GM12878 (cell line): ENCODE results near the gene RPL7A. TPM values are rescaled to one million over a fixed set of nuclear protein-coding genes. Genes with fewer than 3 reads are reported as not detected.

Source experiments
- ATAC-seq: fragments of 200-7000 bp; cut with Tn5 transposase; 3 replicates; pipeline ENCODE4 v1.9.1; 2020; ENCODE audit warnings: mild to moderate bottlenecking, moderate library complexity
- BruUV-seq: library from RNA; stranded (reverse); fragments of 400-500 nt; replicated peaks from 2 replicates; lab custom pipeline; 2021; lab: Mats Ljungman, UMichigan
- CTCF ChIA-PET: fragments of 300-600 bp; sonication (Branson Sonifier 250); formaldehyde crosslinking; extraction: SDS; loops from one replicate; lab custom pipeline; 2021; ENCODE audit warnings: inconsistent platforms; lab: Yijun Ruan, JAX
- POLR2A ChIA-PET: fragments of 350-600 bp; formaldehyde crosslinking; extraction: SDS; loops from one replicate; lab custom pipeline; 2021; ENCODE audit warnings: inconsistent platforms; lab: Charles Lee
- RAD21 ChIA-PET: fragments of 300-600 bp; sonication (Branson Sonifier 250); formaldehyde crosslinking; loops from one replicate; lab custom pipeline; 2023; ENCODE audit warnings: antibody characterized with exemption; ENCODE audit not compliant: unreplicated experiment; lab: Charles Lee
- SMC1A ChIA-PET: fragments of 300-600 bp; sonication (Branson Sonifier 250); formaldehyde crosslinking; loops from one replicate; lab custom pipeline; 2023; ENCODE audit not compliant: unreplicated experiment, uncharacterized antibody; lab: Charles Lee
- DNase-seq: peaks from one replicate; pipeline ENCODE4 v3.0.0-alpha.2; 2011; ENCODE audit warnings: low read depth, low spot score
- FAIRE-seq: peaks from 3 replicates; lab custom pipeline; 2011; peaks lifted over from hg19 to GRCh38; lab: Jason Lieb, UNC
- H2AFZ ChIP-seq: 2 replicates; pipeline ENCODE4 v1.6.0; 2011; ENCODE audit warnings: low read depth, low read length, control low read depth; ENCODE audit not compliant: control insufficient read depth
- H3K27ac ChIP-seq: 2 replicates; pipeline ENCODE4 v1.5.1; 2011; ENCODE audit warnings: control low read depth; ENCODE audit not compliant: control insufficient read depth, insufficient read depth
- H3K27me3 ChIP-seq, 2 experiments: replicated peaks in 1 of 2; 2 replicates each; pipeline versions ENCODE4 v1.6.0 to v1.6.1; 2011; ENCODE audit warnings: low read length in 1 of 2; ENCODE audit not compliant: control insufficient read depth in 2 of 2, insufficient read depth in 2 of 2
- H3K36me3 ChIP-seq, 2 experiments: 2 replicates each; pipeline ENCODE4 v1.5.1; 2011; ENCODE audit warnings: low read length in 1 of 2; ENCODE audit not compliant: control insufficient read depth in 2 of 2, insufficient read depth in 2 of 2
- H3K4me1 ChIP-seq: 2 replicates; pipeline ENCODE4 v1.6.1; 2011; ENCODE audit warnings: mild to moderate bottlenecking, low read length, moderate library complexity, mixed read lengths; ENCODE audit not compliant: control insufficient read depth, insufficient read depth
- H3K4me2 ChIP-seq: 2 replicates; pipeline ENCODE4 v1.6.0; 2011; ENCODE audit warnings: control low read depth; ENCODE audit not compliant: control insufficient read depth, insufficient read depth
- H3K4me3 ChIP-seq: fragments of 200-600 bp; sonication (generic); 2 replicates; pipeline ENCODE4 v1.5.1; 2016
- H3K79me2 ChIP-seq: 2 replicates; pipeline ENCODE4 v1.6.0; 2011; ENCODE audit warnings: low read length; ENCODE audit not compliant: control insufficient read depth, insufficient read depth
- H3K9ac ChIP-seq: 2 replicates; pipeline ENCODE4 v1.8.0; 2011; ENCODE audit warnings: low read length, control low read depth, mixed read lengths; ENCODE audit not compliant: control insufficient read depth, insufficient read depth
- H3K9me3 ChIP-seq: replicated peaks from 3 replicates; pipeline ENCODE4 v1.5.1; 2011; ENCODE audit warnings: mild to moderate bottlenecking, low read length; ENCODE audit not compliant: control insufficient read depth, insufficient read depth
- H4K20me1 ChIP-seq: 2 replicates; pipeline ENCODE4 v1.6.0; 2011; ENCODE audit not compliant: control insufficient read depth, insufficient read depth
- ATF7 ChIP-seq: fragments of 450-650 bp; IDR thresholded peaks from 2 replicates; pipeline ENCODE4 v1.6.1; 2016; ENCODE audit warnings: low read depth, mild to moderate bottlenecking
- BHLHE40 ChIP-seq, 2 experiments: fragments of 450-650 bp in 1 of 2; IDR thresholded peaks; 2 replicates each; pipeline ENCODE4 v1.6.1; 2011 to 2017; ENCODE audit warnings: low read depth in 2 of 2, borderline replicate concordance in 1 of 2, improper control_type of control experiment in 1 of 2, low read length in 1 of 2, mild to moderate bottlenecking in 1 of 2
- CBX3 ChIP-seq: fragments of 200-600 bp; sonication (generic); IDR thresholded peaks from 2 replicates; pipeline ENCODE4 v1.6.1; 2016; ENCODE audit warnings: low read depth, borderline replicate concordance
- ESRRA ChIP-seq: IDR thresholded peaks from 2 replicates; pipeline ENCODE4 v1.6.1; 2012; ENCODE audit warnings: mild to moderate bottlenecking, low read length, improper control_type of control experiment
- KDM1A ChIP-seq: fragments of 200-600 bp; sonication (generic); IDR thresholded peaks from 2 replicates; pipeline ENCODE4 v1.6.1; 2016; ENCODE audit warnings: borderline replicate concordance
- KLF5 ChIP-seq: fragments of 450-650 bp; IDR thresholded peaks from 2 replicates; pipeline ENCODE4 v1.6.1; 2014; ENCODE audit warnings: mild to moderate bottlenecking; ENCODE audit not compliant: partially characterized antibody
- MTA2 ChIP-seq: fragments of 450-650 bp; IDR thresholded peaks from 2 replicates; pipeline ENCODE4 v1.6.1; 2016; ENCODE audit warnings: low read depth, mild to moderate bottlenecking, moderate library complexity
- MTA3 ChIP-seq: IDR thresholded peaks from 2 replicates; pipeline ENCODE4 v1.6.1; 2012; ENCODE audit warnings: low read length, inconsistent platforms, borderline replicate concordance
- NFYA ChIP-seq: IDR thresholded peaks from 2 replicates; pipeline ENCODE4 v1.6.1; 2011; ENCODE audit warnings: low read depth, mild to moderate bottlenecking, low read length, improper control_type of control experiment, borderline replicate concordance
- NRF1 ChIP-seq: conservative IDR thresholded peaks from 2 replicates; pipeline ENCODE4 v1.6.1; 2011; ENCODE audit warnings: mild to moderate bottlenecking, low read depth, low read length, improper control_type of control experiment
- PAX8 ChIP-seq: fragments of 450-650 bp; IDR thresholded peaks from 2 replicates; pipeline ENCODE4 v1.6.1; 2017; ENCODE audit warnings: mild to moderate bottlenecking, moderate library complexity
- PML ChIP-seq: IDR thresholded peaks from 2 replicates; pipeline ENCODE4 v1.6.1; 2012; ENCODE audit warnings: low read length, inconsistent platforms
- POLR2AphosphoS2 ChIP-seq: IDR thresholded peaks from 2 replicates; pipeline ENCODE4 v1.6.1; 2011; ENCODE audit warnings: low read depth, mild to moderate bottlenecking, low read length, improper control_type of control experiment, moderate library complexity
- RFX5 ChIP-seq: IDR thresholded peaks from 2 replicates; pipeline ENCODE4 v1.6.1; 2011; ENCODE audit warnings: low read depth, low read length, improper control_type of control experiment
- SIN3A ChIP-seq: IDR thresholded peaks from 2 replicates; pipeline ENCODE4 v1.6.1; 2012; ENCODE audit warnings: low read depth, low read length, improper control_type of control experiment
- TARDBP ChIP-seq: IDR thresholded peaks from 2 replicates; pipeline ENCODE4 v1.6.1; 2016; ENCODE audit warnings: borderline replicate concordance
- TCF12 ChIP-seq: IDR thresholded peaks from 2 replicates; pipeline ENCODE4 v1.6.1; 2011; ENCODE audit warnings: low read depth, mild to moderate bottlenecking, low read length
- TCF3 ChIP-seq: IDR thresholded peaks from 2 replicates; pipeline ENCODE4 v1.6.1; 2012; ENCODE audit warnings: low read depth, mild to moderate bottlenecking, low read length, borderline replicate concordance; ENCODE audit not compliant: insufficient read depth
- ZNF207 ChIP-seq: fragments of 450-650 bp; IDR thresholded peaks from 2 replicates; pipeline ENCODE4 v1.6.1; 2014; ENCODE audit warnings: antibody characterized with exemption, mild to moderate bottlenecking, borderline replicate concordance
- ZNF622 ChIP-seq: fragments of 450-650 bp; IDR thresholded peaks from 2 replicates; pipeline ENCODE4 v1.6.1; 2017; ENCODE audit warnings: mild to moderate bottlenecking, inconsistent platforms
- WGBS: methylation state at CpG from one replicate; pipeline ENCODE4 v1.1.6; 2016; ENCODE audit warnings: low lambda C conversion rate; ENCODE audit not compliant: insufficient replicate concordance, insufficient coverage; ENCODE audit errors: missing lambda C conversion rate; 5-methylcytosine and 5-hydroxymethylcytosine counted together
- in situ Hi-C: fragments of 300-500 bp; cut with MboI; formaldehyde crosslinking; loops from 9 replicates; pipeline ENCODE4 v1.14.3; 2018; ENCODE audit warnings: mixed read lengths
- intact Hi-C: fragments of 100-400 bp; cut with micrococcal nuclease; formaldehyde crosslinking; loops from one replicate; pipeline ENCODE4 v1.14.2; 2022; ENCODE audit not compliant: unreplicated experiment
- polyA plus RNA-seq, 11 experiments: library from polyadenylated mRNA; depleted of rRNA in 4 of 11; unstranded in 6 of 11; stranded (reverse) in 5 of 11; fragments of >200 nt; fragmentation: Nextera tagmentation in 4 of 11; fragmentation: Illumina TruSeq in 1 of 11; extraction: Ambion mirVana in 4 of 11; extraction: Trizol in 1 of 11; gene quantifications; 1 replicate in 1 of 11; 2 replicates in 10 of 11; pipeline versions ENCODE4 v1.2.1 to v1.2.3, GENCODE V29; 2011 to 2016; ENCODE audit warnings: inconsistent platforms in 2 of 11, missing spikeins in 2 of 11, low read depth in 1 of 11
- total RNA-seq, 4 experiments: library from RNA; depleted of rRNA in 3 of 4; stranded (reverse); fragments of >200 nt in 3 of 4; fragmentation: Illumina TruSeq in 1 of 4; extraction: Trizol in 1 of 4; gene quantifications; 2 replicates each; pipeline versions ENCODE4 v1.2.1 to v1.2.3, GENCODE V29; 2013 to 2021
- TF ChIP-seq, protein P1 (sequence below): fragments of 450-650 bp; conservative IDR thresholded peaks from 2 replicates; pipeline ENCODE4 v1.6.1; 2017; ENCODE audit warnings: mild to moderate bottlenecking, moderate library complexity
- TF ChIP-seq, protein P2 (sequence below): fragments of 450-650 bp; IDR thresholded peaks from 2 replicates; pipeline ENCODE4 v1.6.1; 2017; ENCODE audit warnings: borderline replicate concordance
- TF ChIP-seq, protein P3 (sequence below): fragments of 450-650 bp; IDR thresholded peaks from 2 replicates; pipeline ENCODE4 v1.6.1; 2016; ENCODE audit warnings: mild to moderate bottlenecking

The RPL7A gene
- total and polyA plus RNA-seq, 10 of the 15 experiments (the other 5 are each of a cell fraction or from before 2014, with no cell fraction given): 917 to 5,193 (median 3,326) TPM

DNA sequence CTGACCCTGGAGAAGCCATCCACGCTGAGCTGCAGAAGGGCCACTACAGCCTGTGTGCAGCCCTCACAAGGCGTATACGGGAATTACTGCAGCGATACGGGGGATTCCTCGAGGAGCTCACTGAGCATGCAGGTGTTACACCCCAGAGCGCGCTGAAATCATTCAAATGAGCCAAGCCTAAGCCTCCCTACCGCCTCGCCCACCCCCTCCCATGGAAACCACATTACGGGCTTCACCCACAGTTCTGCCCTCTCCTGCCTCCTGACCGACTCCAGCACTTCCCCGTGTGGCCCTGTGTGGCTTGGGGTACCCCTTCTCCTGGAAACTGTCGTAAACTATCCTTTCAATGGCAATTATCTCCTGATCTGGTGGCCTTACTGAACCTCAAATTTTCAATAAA lies 25.3 kb upstream of the RPL7A start (continued):
- TF ChIP-seq, protein P1, sequence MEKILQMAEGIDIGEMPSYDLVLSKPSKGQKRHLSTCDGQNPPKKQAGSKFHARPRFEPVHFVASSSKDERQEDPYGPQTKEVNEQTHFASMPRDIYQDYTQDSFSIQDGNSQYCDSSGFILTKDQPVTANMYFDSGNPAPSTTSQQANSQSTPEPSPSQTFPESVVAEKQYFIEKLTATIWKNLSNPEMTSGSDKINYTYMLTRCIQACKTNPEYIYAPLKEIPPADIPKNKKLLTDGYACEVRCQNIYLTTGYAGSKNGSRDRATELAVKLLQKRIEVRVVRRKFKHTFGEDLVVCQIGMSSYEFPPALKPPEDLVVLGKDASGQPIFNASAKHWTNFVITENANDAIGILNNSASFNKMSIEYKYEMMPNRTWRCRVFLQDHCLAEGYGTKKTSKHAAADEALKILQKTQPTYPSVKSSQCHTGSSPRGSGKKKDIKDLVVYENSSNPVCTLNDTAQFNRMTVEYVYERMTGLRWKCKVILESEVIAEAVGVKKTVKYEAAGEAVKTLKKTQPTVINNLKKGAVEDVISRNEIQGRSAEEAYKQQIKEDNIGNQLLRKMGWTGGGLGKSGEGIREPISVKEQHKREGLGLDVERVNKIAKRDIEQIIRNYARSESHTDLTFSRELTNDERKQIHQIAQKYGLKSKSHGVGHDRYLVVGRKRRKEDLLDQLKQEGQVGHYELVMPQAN: no peak
- TF ChIP-seq TCF3 (no peak), CBX3 (no peak), NRF1 (no peak), NFYA (no peak), RFX5 (no peak), ATF7 (no peak)

DNA sequence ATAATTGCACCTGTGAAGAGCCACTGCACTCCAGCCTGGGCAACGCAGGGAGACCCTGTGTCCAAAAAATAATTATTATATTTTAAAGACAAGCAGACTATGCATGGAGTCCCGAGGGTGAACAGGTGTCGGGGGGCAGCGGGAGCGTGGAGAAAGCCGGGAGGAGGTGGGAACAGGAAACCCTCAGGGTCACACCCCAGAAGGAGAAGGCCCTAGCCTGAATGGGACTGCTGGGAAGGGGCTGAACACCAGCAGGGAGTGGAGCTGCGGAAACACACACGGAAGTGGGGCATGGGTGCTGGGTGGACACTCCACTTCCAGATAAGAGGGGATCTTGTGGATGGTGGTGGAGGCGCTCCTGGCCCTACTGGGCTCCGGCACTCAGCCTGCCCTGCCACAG lies 24.8 kb upstream of the RPL7A start:
- no peaks in the 10 kb centered on the region for H3K79me2 ChIP-seq
- BruUV-seq: no TSS peak
- DNase-seq (no peak), ATAC-seq (no peak), FAIRE-seq (no peak)
- ChIA-PET SMC1A (no interaction called here), CTCF (no interaction called here), POLR2A (no interaction called here), RAD21 (no interaction called here)
- H3K27ac ChIP-seq: no peak overlapping the region
- no peak overlapping the region for H3K9ac ChIP-seq
- intact Hi-C loops: loop anchor here (10.0 kb wide), 1 partner anchor 138 kb away; no protein-coding TSS in a partner anchor
- no peak overlapping the region for H3K4me2 ChIP-seq
- no peaks in the 10 kb centered on the region for H3K4me1 ChIP-seq
- H2AFZ ChIP-seq: no peak overlapping the region
- H3K36me3 ChIP-seq: no peaks in the 10 kb centered on the region
- no peak overlapping the region for H3K4me3 ChIP-seq
- H4K20me1 ChIP-seq: no peaks in the 10 kb centered on the region
- in situ Hi-C loops: no loop called here
- H3K9me3 ChIP-seq: no peaks in the 10 kb centered on the region; the same call in 2 of the 3 replicates
- no peaks in the 10 kb centered on the region for H3K27me3 ChIP-seq
- WGBS: 52% methylated on average over 10 of the region's 10 CpGs
- TF ChIP-seq PML (no peak), BHLHE40 (IDR thresholded peaks at IDR 0.05; ENCODE audit: borderline replicate concordance in 1 of 2, low read depth in 2 of 2, low read length in 1 of 2) (no peak), TCF12 (no peak), POLR2AphosphoS2 (no peak), SIN3A (no peak), KDM1A (no peak), TARDBP (no peak), PAX8 (no peak), MTA3 (no peak), ATF7 (no peak), KLF5 (no peak), MTA2 (no peak), ZNF207 (no peak), ESRRA (no peak), ZNF622 (no peak)
- TF ChIP-seq, protein P2, sequence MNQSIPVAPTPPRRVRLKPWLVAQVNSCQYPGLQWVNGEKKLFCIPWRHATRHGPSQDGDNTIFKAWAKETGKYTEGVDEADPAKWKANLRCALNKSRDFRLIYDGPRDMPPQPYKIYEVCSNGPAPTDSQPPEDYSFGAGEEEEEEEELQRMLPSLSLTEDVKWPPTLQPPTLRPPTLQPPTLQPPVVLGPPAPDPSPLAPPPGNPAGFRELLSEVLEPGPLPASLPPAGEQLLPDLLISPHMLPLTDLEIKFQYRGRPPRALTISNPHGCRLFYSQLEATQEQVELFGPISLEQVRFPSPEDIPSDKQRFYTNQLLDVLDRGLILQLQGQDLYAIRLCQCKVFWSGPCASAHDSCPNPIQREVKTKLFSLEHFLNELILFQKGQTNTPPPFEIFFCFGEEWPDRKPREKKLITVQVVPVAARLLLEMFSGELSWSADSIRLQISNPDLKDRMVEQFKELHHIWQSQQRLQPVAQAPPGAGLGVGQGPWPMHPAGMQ: no peak
- TF ChIP-seq, protein P3, sequence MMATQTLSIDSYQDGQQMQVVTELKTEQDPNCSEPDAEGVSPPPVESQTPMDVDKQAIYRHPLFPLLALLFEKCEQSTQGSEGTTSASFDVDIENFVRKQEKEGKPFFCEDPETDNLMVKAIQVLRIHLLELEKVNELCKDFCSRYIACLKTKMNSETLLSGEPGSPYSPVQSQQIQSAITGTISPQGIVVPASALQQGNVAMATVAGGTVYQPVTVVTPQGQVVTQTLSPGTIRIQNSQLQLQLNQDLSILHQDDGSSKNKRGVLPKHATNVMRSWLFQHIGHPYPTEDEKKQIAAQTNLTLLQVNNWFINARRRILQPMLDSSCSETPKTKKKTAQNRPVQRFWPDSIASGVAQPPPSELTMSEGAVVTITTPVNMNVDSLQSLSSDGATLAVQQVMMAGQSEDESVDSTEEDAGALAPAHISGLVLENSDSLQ: no peak
